ENCODE data around the gene C1orf53. TPM values are rescaled to one million over a fixed set of nuclear protein-coding genes. Genes with fewer than 3 reads are reported as not detected.

C1orf53 gene
- 5.5 and 6.7 TPM in 2 replicates for total RNA-seq

DNA sequence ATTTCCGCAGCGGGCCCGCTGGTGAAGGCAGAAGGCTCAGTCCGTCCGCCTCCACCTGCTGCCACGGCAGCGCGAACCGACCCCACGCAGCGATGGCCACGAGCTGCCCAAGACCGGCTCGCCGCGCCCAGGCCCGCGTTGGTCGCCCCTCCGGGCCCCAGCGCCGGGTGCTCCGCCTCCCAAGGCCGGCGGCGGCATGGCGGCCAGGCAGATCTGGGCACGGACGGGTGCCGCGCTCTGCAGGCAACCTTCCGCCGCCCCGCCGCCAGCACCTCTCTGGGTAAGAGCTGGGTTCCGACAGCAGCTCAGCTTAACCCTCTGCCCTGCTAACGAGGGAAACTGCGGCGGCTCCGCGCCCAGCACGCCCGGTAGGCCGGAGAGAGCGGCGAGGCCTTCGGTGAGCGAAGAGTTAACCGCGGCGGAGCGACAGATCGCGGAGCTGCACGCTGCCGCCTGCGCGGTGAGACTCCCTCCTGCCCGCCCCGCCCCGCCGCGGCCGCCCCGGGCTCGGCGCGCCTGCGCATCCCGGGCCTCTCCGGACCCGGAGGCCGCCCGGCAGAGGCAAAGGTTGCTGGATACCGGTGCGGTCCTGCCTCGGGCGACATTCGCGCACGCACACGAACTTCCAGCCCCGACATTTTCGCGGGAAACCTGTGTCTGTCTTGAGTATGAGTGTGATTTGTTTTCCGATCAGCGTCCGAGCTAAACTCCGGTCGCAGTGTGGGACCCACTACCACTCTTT, at the start of gene C1orf53:
C1orf53 (plus strand) TSS at position 177 of the 742 bp plus-strand sequence; CDS start at position 197, 20 bp downstream.

Other genes with a start within 250 kb of the C1orf53 start
- gene DENND1B, start 127.2 kb upstream of the C1orf53 start, total RNA-seq: 4.1 and 5.6 TPM in 2 replicates
- not detected in 2 replicates for gene LHX9, start 14.7 kb downstream of the C1orf53 start, total RNA-seq

Measured in mesangial cell (primary cell).